ENCODE results near the gene POLR2C.
A peak's percentile ranks its signal among the peaks of the same experiment; 100 is the strongest.

POLR2C gene

DNA sequence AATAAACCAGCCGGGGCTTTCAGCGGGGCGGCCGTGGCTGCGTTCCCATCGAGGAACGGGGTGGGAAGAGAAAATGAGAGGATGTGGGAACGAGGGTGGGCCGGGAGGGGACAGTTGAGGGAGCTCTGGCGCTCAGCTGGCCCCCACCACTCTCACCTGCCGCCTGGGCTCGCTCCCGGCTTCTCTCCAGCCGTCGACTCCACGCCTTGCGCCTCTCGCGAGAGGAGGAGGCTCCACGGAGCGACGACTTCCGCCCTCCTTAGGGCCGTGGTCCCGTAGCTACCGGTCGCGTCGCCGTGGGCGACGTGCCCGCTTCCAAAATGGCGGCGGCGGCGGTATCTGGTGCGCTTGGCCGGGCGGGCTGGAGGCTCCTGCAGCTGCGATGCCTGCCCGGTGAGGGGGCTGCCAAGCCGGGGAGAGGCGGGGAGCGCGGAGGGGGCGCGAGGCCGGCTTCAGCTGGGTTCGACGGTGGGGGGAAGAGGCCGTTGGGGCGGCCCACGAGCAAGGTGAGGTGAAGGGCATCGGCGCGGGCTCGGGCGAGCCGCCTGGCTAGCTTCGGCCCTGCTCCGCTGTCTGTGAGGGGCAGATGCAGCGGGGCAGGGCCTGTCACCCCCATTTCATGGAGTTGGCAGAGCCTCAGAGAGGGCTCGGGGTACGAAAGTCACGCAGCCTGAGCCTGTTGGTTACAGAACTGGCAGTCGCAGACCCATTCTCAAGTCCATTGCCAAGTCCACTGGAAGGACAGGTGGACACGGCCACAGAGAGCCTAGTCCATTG is 15.1 kb upstream of the POLR2C start, which contains the start of the genes CIAPIN1 and COQ9:
Gene CIAPIN1 (minus strand): TSS at position 200 of the 777 bp plus-strand sequence. CDS start 6,457 bp downstream, outside the sequence.
Gene COQ9 (plus strand): TSS at position 294 of the 777 bp plus-strand sequence. CDS start 27 bp downstream, at position 321.
- peak; percentile 69 to 91 (median 84) for DNase-seq (ENCODE audit: low read depth in 3 of 3)

DNA sequence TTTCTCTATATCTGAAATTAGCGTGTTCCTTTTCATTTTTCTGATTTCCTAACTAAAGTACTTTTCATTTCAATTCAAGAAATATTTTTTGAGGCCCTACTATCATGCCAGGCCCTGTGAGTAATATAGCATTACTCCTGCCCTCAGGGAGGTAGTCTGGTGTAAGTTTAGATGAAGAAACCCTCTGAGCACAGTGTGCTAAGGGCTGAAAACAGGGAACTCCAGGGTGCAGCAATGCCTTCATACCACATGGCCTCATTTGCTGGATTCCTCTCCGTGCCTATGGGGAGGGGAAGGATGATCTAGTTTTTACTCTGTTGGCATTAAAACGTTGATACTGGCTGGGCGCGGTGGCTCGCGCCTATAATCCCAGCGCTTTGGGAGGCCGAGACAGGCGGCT is 10.5 kb upstream of the POLR2C start:
- no peak for DNase-seq (ENCODE audit: low read depth in 3 of 3)

DNA sequence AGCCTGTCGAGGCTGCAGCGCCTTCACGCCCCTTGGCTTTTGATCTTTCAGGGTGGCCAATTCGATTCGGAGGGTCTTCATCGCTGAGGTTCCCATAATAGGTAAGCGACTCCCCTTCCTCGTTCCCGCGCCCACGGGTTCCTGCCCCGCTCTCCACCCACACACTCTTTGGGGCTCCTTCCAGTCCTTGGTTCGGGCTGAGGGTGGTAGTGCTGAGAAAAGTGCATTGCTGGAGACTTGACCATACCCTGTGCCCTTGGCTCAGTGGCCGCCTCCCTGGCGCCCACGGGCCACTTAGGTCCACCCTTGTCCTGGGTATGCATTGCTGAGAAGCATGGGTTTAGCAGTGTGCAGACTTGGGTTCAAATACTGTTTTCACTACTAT is 491 bp downstream of the POLR2C start:
- DNase-seq (ENCODE audit: low read depth in 3 of 3): no peak

DNA sequence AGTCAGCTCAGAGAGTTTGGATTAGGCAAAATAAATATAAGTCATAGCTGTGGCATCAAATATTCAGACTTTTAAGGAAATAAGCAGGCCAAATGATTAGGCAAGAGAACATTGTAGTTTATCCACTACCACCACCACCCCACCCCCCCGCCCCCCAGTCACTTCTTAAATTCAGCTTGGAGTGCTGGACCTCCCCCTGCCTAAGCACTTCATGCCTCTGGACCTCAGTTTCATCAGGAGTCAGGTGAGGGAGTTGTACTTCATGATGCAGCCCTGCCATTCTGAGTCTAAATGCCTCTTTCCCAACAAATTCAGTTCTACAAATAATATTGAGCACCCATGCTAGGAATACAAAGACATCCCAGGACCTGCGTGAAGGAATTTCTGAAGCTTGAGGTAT is 2.0 kb downstream of the POLR2C start:
- no peak for DNase-seq (ENCODE audit: low read depth in 3 of 3)

DNA sequence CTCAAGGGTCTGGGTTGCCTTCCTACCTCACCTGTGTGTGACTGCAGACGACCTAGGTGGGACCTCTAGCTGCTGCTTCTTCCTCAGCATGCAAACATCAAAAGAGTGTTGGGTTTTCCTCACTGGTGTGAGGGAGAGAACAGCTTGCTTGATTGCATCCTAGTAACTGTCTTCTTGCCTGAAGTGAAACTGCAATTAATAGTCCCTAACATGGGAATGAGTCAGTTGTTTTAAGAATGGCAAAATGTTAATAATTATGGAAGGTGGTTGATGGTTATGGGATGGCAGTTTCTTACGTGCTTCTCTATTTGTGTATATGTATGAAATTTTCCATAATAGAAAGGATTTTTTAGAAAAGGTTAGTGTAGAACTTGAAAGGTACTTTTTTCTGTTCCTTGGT is 5.9 kb downstream of the POLR2C start:
- no peak for DNase-seq (ENCODE audit: low read depth in 3 of 3)

DNA sequence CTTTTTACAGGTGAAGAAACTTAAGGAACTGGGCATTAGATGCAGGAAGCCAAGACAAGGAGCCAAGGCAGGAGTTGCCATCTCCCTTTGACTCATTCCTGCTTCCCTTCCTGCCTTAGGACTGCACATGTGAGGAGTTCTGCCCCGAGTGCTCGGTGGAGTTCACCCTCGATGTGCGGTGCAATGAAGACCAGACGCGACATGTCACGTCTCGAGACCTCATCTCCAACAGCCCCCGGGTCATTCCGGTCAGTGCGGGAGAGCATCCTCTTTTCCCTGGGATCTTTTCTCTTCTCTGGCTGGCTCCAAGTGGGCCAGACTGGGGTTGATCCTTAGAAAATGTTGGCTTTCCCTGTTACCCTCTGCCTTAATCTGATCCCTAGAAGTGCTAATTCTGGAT is 6.6 kb downstream of the POLR2C start:
- DNase-seq (ENCODE audit: low read depth in 3 of 3): no peak

DNA sequence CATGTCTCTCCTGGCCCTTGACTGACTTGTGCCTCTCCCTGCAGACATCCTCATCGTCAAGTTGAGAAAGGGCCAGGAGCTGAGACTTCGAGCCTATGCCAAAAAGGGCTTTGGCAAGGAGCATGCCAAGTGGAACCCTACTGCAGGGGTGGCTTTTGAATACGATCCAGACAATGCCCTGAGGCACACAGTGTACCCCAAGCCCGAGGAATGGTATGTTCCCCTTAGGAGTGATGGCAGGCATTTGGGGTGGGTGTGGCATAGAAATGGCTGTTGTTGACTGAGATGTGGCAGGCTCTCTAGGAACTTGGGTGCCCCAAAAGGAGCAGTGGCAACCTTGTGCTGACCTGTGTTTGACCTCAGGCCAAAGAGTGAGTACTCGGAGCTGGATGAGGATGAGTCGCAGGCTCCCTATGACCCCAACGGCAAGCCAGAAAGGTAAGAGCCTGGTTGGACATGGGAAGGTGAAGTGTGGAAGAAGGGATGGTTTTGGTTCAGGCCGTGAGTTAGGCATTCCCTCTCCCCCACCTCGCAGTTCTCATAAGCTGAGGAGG is 7.5 kb downstream of the POLR2C start:
- DNase-seq (ENCODE audit: low read depth in 3 of 3): no peak

DNA sequence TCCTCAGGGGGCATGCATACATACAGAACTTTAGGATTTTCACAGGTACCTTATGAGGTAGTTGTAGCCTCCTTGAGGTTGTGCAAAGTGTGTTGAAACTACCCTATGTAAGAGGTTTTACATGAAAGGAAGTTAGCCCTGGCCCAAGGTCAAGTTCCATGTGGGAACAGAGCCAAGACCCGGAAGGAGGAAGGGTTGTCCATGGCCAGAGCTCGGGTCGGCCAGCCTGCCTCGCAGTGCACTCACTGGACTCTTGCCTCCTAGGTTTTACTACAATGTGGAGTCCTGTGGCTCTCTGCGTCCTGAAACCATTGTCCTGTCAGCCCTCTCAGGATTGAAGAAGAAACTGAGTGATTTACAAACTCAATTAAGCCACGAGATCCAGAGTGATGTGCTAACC is 8.2 kb downstream of the POLR2C start:
- DNase-seq (ENCODE audit: low read depth in 3 of 3): no peak

DNA sequence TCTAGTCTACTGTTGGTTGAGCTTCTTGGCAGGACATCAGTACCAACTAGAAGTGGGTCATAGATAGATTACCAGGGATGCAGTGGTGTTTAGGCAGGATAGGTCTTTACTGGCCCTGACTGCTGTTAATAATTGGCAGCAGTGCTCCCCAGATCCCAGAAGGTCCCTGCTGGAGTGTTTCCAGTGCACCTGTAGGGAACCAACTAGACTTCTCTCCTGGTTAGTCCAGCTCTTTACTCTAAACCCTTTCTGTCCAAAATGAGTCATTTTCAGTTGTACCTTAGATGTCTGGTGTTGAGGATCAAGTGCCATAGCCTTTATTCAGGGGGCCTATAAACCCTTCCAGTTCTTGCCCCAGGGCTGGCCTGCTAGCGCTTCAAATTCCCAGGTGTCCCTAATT is 8.7 kb downstream of the POLR2C start:
- DNase-seq (ENCODE audit: low read depth in 3 of 3): no peak

DNA sequence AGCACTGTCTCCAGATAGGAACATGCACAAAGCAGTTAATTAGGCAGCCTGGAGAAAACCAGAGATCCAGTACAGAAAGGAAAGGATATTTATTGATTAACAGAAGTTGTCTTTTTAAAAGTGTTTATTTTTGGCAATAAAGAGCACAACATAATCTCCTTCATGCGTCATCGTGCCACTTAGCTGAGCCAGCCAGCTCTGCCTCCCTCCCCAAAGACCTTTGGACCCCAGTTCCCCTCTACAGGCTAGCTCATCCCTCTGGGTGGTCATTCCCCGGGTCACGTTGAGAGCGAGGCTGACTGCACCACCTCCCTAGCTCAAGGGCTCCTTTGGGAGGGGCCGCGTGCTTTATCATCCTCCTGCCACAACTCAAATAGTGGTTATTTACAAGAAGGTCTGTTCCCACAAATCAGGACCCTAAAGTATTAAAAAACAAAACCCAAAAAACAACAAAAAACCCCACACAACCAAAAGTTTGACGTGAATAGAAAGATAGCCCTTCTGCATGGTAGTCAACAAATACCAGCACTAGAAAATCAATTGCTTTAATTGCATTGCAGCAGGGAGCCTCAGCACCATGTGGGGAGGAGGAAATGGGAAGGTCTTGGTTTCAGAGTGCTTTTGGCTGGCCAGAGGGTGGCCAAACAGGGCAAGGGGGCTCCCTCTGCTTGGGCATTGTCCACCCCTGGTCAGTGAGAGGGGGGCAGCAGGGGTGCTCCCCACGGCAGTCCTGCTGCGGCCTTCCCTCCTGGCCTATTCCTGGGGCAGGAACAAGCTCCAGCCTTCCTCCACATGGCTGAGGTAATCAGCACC is 9.6 kb downstream of the POLR2C start:
- DNase-seq (ENCODE audit: low read depth in 3 of 3): no peak

DNA sequence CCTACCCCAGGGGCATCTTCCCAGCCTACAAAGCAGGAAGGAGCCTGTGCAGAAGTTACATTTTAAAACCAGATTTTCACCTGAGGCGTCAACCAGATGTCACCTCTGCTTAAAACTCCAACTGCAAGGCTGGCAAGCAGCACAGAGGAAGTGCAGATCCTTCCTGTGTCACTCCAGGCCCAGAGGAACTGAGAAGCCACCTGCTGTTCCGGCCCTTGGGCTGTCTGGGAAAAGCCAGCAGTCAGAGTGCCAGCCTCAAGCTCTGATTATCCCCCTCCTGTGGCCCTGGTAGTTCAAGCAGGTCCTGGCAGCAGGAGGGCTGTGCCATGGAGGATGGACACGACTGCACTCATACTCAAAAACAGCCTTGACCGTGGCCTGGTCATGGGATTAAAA is 10.2 kb downstream of the POLR2C start:
- no peak for DNase-seq (ENCODE audit: low read depth in 3 of 3)

DNA sequence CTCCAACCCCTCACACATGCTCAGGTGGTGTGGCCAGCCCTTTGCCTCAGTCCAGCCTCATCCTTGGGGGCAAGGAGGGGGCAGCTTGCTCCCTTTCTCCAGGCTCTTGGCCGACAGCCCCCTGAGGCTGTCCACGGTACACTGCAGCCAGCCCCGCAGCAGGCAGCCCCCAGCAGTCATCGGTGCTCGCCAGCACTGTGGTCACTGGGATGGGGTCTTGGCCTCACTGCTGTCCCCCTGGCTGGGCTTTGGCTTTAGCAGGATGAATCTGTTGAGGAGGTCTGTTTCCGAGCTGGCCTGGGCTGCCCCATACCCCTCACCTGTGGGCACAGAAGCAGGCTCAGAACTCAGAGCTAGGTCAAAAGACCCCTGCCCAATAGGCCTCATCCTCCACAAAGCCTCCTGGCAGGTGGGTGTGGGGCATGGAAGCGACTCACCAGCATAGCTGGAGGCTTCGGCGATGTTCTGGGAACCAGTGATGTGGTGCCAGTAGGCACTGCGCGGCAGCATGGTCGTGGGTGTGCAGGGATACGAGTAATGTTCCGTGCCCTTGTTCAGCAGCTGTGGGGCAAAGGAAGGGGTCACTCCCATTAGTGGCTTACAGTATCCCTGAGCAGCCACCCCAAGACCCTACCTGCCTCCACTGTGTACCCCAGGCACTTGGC is 10.8 kb downstream of the POLR2C start:
- no peak for DNase-seq (ENCODE audit: low read depth in 3 of 3)

DNA sequence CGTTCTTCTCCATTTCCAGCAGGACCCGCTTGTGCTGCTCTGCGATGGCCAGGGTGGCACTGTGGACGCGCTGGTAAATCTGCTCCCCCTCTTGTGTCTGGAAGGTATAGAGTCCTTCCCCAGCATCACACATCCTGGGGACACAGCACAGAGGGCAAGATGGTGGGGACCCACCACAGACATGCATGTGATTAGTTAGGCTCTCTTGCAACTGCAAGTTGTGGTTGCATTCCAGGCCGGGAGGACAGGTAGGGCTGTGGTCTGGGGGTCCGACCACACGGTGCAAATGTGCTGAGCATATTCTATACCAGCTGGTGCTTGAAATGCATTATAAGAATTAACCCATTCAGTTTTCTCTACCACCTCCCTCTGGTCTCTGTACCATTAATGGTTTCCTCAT is 11.4 kb downstream of the POLR2C start:
- DNase-seq (ENCODE audit: low read depth in 3 of 3): no peak

DNA sequence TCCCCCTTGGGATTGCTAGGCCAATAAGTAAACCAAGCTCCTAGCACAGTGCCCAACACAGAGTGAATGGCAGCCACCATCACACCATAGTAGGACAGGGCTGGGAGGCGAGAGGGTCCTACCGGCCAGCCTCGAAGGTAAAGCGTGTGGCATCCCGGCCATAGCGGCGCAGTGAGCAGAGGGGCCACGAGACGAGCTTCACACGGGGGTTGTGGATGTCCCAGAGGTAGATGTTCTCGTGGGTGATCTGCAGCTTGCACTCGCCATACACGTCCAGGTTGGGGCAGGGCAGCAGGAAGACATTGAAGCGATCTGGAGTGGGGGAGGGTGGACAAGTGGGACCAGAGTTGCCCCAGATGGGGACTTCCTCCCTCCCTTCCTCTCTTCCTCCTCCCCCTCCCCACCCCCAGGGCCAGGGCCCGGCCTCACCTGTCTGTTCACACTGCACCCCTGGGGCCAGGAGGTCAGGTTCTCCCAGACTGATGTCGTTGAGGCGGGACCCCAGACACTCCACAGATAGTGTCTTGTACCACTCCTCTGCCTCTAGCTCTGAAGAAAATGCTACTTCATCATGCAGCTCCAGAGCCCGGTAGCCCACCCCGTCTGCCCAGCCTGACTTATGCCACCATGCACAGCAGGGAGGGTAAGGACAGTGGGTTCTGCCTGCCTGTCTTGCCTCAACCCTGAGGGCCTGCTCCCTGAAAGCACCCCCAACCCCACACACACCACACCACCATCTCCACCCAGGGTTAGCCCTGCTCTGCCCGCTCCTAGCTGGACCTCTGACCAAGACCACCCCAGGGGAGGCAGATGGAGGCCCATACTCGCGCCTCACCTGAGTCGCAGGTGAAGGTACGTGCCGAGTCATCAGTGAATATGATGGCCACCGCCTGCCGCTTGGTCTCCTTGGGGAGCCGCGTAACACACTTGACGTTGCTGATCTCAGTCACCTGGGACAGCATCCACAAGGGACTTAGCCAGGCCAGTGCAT is 12.5 kb downstream of the POLR2C start:
- DNase-seq (ENCODE audit: low read depth in 3 of 3): no peak

DNA sequence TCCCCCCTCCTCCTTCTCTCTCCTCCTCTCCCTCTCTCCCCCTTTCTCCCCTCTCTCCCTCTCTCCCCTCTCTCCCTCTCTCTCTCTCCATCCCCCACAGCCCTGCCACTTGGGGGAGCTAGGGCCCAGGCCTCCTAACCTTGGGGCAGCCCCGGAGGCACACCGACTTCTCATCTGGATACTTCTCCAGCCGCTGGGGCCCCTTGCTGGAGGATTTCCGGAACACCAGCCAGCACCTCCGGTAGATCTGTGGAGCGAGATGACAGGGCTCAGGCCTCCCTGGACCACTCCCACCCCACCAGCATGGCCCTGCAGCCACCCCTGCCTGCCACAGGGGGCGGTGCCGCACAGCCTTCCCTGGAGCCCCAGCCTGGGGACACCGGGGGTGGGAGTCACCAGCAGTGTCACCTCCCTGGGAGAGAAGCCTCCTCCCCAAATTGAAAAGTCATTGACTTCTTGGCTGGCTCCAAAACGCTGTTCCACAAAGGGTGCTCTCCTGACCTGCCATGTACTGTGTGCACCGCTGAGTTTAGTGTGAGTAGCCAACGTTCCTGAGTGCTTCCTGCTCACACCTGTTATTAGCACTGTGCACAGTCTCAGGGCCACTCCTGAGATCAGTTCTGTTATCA is 13.3 kb downstream of the POLR2C start:
- DNase-seq (ENCODE audit: low read depth in 3 of 3): peak in 2 of 3 experiments; percentile 36 to 45

DNA sequence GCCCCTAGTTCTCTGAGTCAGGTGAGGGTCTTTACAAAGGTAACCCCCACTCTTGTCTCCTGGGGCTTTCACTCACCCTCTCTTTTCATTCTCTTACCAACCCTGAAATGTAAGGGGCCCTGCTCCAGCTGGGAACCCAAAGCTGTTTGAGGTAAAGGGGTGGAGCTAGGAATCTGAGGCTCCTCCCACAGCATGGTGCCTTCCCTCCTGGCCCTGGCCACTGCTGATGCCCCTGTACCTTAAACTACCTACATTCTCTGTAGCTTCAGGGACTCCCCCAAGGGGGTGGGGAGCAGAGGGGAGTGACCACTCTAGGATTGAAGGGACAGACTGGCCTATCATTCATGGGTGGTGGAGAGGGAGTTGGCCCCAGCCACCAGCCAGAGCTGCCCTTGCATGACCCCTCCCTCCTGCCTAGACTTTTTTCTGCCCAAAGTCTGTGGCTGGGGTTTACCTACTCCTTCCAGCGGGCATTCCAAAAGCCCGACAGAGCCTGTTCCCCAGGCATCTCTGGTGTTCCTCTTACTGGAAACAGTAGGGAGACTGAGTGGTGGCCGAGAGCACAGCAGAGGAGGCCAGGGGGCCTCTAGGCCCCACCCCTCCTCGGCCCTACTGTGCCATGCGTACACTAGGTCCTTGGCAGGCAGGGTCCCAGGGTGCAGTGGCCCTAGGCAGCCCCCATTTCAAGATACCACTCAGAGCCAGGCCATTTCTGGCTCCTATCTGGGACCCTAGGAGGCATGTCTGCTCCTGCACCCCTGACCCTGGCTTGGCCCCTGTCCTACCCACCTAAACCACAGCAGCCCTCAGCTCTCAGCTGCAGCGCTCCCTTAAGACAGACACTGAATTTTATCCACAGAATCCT is 14.3 kb downstream of the POLR2C start:
- no peak for DNase-seq (ENCODE audit: low read depth in 3 of 3)

DNA sequence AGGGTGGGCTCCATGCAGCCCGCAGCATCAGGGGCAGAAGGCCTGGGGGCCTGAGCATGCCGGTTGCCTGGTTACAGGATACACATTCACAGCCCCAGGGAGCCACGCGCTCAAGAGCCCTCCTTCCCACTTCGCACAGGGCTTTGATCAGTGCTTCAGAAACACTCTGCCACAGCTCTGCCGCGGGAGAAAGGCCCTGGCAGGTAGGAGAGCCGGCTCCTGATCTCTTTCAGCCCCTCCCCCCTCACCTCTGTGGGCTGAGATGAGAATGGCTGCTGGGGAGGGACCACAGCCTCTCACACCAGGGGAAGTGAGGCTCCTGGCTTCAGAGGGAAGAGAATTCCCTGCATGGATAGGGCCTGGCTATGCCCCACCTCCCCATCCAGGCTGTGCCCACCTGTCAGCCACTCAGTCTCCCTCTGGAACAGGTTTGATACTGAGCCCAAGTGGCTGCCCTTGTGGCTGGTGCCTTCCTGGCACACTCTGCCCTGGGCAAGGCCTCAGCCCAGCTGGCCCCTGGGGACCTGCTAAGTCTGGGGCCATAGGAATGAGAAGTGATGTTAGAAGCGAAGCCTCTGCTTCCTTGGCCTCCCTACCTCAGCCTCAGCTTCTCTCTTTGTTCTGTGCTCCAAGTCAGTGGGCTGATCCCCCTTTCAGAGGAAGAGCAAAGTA is 15.2 kb downstream of the POLR2C start:
- DNase-seq (ENCODE audit: low read depth in 3 of 3): no peak

DNA sequence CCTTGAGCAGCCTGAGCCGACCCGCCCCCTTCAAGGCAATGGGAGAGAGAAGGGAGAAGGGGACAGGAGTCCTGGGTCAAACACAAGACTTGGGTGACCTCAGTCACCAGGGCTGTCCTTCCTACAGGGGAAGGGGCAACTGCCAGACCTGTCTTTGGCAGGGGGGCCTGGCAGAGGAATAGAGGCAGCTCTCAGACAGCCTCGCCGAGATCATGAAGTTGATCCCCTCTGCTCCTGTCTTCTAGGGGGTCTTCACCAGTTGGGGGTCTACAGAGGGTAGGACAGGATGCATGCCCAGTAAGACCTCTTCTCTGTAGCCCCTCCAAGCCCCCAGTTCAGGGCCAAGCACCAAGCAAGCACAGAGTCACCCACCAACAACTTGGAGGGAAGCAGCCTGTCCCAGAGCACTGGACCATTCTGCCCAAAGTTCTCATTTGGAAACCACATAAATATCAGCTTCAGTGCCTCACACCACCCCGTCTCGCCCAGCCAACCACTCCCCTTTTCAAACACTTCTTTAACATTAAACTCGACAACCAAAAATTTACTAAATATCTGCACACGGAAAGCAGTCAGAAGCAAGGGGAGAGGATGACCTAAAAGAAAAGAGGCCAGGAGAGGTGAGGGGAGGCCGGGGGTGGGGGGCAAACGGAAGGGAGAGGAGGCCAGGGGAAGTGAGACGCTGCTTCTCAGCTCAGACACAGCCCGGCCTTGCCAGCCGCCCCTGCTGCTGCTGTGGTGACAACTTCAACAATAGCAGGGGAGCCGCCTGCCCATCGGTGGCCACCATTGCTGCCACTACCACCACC is 16.1 kb downstream of the POLR2C start:
- DNase-seq (ENCODE audit: low read depth in 3 of 3): no peak

Measured in stimulated activated CD4-positive, alpha-beta T cell treated with anti-CD3 and anti-CD28 coated beads, TNF-alpha, amount 100 ng/mL, for 4 hours (primary cell).